GM19468 (cell line): ENCODE results near the gene GOLGB1.

ENCODE experiments used
- ATAC-seq: cut with Tn5 transposase; IDR thresholded peaks from one replicate; pipeline ENCODE4 v1.9.1; 2021; ENCODE audit warnings: mild to moderate bottlenecking, moderate library complexity, moderate number of reproducible peaks; ENCODE audit not compliant: unreplicated experiment; ENCODE audit errors: extremely low read depth

GOLGB1 gene

GRCh38 chr3:121648219-121648958 is 101.2 kb downstream of the GOLGB1 start:
- no peak for ATAC-seq

- ATAC-seq: no peak
Observed at GRCh38 chr3:121645054-121645453, 104.5 kb downstream of the GOLGB1 start.

- no peak for ATAC-seq
Observed at GRCh38 chr3:121642601-121643314, 106.8 kb downstream of the GOLGB1 start.

- ATAC-seq: no peak
Observed at GRCh38 chr3:121641127-121641526, 108.4 kb downstream of the GOLGB1 start.

- no peak for ATAC-seq
Observed at GRCh38 chr3:121637922-121638321, 111.6 kb downstream of the GOLGB1 start.

- no peak for ATAC-seq
Observed at GRCh38 chr3:121630355-121630754, 119.2 kb downstream of the GOLGB1 start.

- no peak for ATAC-seq
Observed at GRCh38 chr3:121629601-121630000, 119.9 kb downstream of the GOLGB1 start.

- no peak for ATAC-seq
Observed at GRCh38 chr3:121627622-121628021, 121.9 kb downstream of the GOLGB1 start.

- ATAC-seq: no peak
Observed at GRCh38 chr3:121627211-121627610, 122.3 kb downstream of the GOLGB1 start.

- no peak for ATAC-seq
Observed at GRCh38 chr3:121626495-121626894, 123.0 kb downstream of the GOLGB1 start.

GRCh38 chr3:121624147-121624899 is 125.2 kb downstream of the GOLGB1 start:
- ATAC-seq: no peak

- ATAC-seq: no peak
Observed at GRCh38 chr3:121621491-121621890, 128.1 kb downstream of the GOLGB1 start.

GRCh38 chr3:121619691-121620090 is 129.8 kb downstream of the GOLGB1 start:
- ATAC-seq: no peak
